Mucosa of rectum (tissue), 2 donors: ENCODE measurements around the gene PIP5K1B.

Experiments
- H3K27ac ChIP-seq, 2 donors: one replicate each; pipeline ENCODE4 v1.7.0; 2013; ENCODE audit warnings: inconsistent platforms in 2 of 2, low read depth in 2 of 2, low read length in 2 of 2
- H3K27me3 ChIP-seq, 2 donors: one replicate each; pipeline ENCODE4 v1.7.0; 2013; ENCODE audit warnings: low read length in 2 of 2; ENCODE audit not compliant: control insufficient read depth in 2 of 2, insufficient read depth in 2 of 2
- H3K36me3 ChIP-seq, 2 donors: one replicate each; pipeline ENCODE4 v1.7.0; 2013; ENCODE audit warnings: low read length in 2 of 2; ENCODE audit not compliant: control insufficient read depth in 2 of 2, insufficient read depth in 2 of 2
- H3K4me1 ChIP-seq, 2 donors: one replicate each; pipeline ENCODE4 v1.7.0; 2013; ENCODE audit warnings: low read length in 2 of 2, mild to moderate bottlenecking in 1 of 2; ENCODE audit not compliant: control insufficient read depth in 2 of 2, insufficient read depth in 2 of 2
- H3K4me3 ChIP-seq, 2 donors: one replicate each; pipeline ENCODE4 v1.7.0; 2013; ENCODE audit warnings: low read length in 2 of 2
- H3K9ac ChIP-seq, 2 donors: one replicate each; pipeline ENCODE4 v1.7.0; 2013; ENCODE audit warnings: low read length in 2 of 2, low read depth in 1 of 2, mild to moderate bottlenecking in 1 of 2
- H3K9me3 ChIP-seq, 2 donors: one replicate each; pipeline ENCODE4 v1.7.0; 2013; ENCODE audit warnings: low read length in 2 of 2; ENCODE audit not compliant: control insufficient read depth in 2 of 2
- donor health status: healthy.
- donor health status: Normal muscosa, but diverticular disease.

PIP5K1B gene

GRCh38 chr9:68861436-68861835, 156.4 kb downstream of the PIP5K1B start:
- Histone ChIP-seq H3K27me3 (no peaks in the 10 kb centered on the region), H3K36me3 (peaks cover 3 to 9% of the 10 kb centered on the region in 2 donors), H3K27ac (no peak overlapping the region), H3K4me3 (no peak overlapping the region), H3K9ac (no peak overlapping the region), H3K9me3 (no peaks in the 10 kb centered on the region), H3K4me1 (no peaks in the 10 kb centered on the region)

- H3K36me3 ChIP-seq: peaks cover 3 to 9% of the 10 kb centered on the region in 2 donors
- H3K4me1 ChIP-seq: no peaks in the 10 kb centered on the region
- no peak overlapping the region for H3K4me3 ChIP-seq
- H3K9me3 ChIP-seq: no peaks in the 10 kb centered on the region
- H3K9ac ChIP-seq: no peak overlapping the region
- H3K27me3 ChIP-seq: no peaks in the 10 kb centered on the region
- H3K27ac ChIP-seq: no peak overlapping the region
Observed at GRCh38 chr9:68867066-68867465, 162.0 kb downstream of the PIP5K1B start.

- H3K27ac ChIP-seq: no peak overlapping the region
Observed at GRCh38 chr9:68869022-68869421, 164.0 kb downstream of the PIP5K1B start.

GRCh38 chr9:68870086-68870485, 165.0 kb downstream of the PIP5K1B start:
- Histone ChIP-seq H3K27me3 (no peaks in the 10 kb centered on the region), H3K36me3 (peaks cover 3 to 6% of the 10 kb centered on the region in 2 donors), H3K4me1 (no peaks in the 10 kb centered on the region), H3K27ac (no peak overlapping the region), H3K9me3 (no peaks in the 10 kb centered on the region), H3K4me3 (no peak overlapping the region), H3K9ac (no peak overlapping the region)

More at GRCh38 chr9:68869022-68869421, 164.0 kb downstream of the PIP5K1B start:
- Histone ChIP-seq H3K4me3 (no peak overlapping the region), H3K9me3 (no peaks in the 10 kb centered on the region), H3K27me3 (no peaks in the 10 kb centered on the region), H3K9ac (no peak overlapping the region), H3K36me3 (peaks cover 3 to 9% of the 10 kb centered on the region in 2 donors), H3K4me1 (no peaks in the 10 kb centered on the region)

GRCh38 chr9:68871236-68871635, 166.2 kb downstream of the PIP5K1B start:
- Histone ChIP-seq H3K9me3 (no peaks in the 10 kb centered on the region), H3K27ac (no peak overlapping the region), H3K9ac (no peak overlapping the region), H3K4me1 (no peaks in the 10 kb centered on the region), H3K27me3 (no peaks in the 10 kb centered on the region), H3K36me3 (no peaks in the 10 kb centered on the region), H3K4me3 (no peak overlapping the region)

GRCh38 chr9:68872026-68872501, 167.0 kb downstream of the PIP5K1B start:
- no peaks in the 10 kb centered on the region for H3K27me3 ChIP-seq
- no peak overlapping the region for H3K4me3 ChIP-seq
- H3K4me1 ChIP-seq: no peaks in the 10 kb centered on the region
- H3K36me3 ChIP-seq: no peaks in the 10 kb centered on the region
- H3K27ac ChIP-seq: no peak overlapping the region
- no peaks in the 10 kb centered on the region for H3K9me3 ChIP-seq
- no peak overlapping the region for H3K9ac ChIP-seq

- Histone ChIP-seq H3K9me3 (no peaks in the 10 kb centered on the region), H3K9ac (no peak overlapping the region), H3K36me3 (peaks cover 0 to 2% of the 10 kb centered on the region in 2 donors), H3K27me3 (no peaks in the 10 kb centered on the region), H3K27ac (no peak overlapping the region), H3K4me3 (no peak overlapping the region), H3K4me1 (no peaks in the 10 kb centered on the region)
Observed at GRCh38 chr9:68873179-68873578, 168.1 kb downstream of the PIP5K1B start.

- Histone ChIP-seq H3K9me3 (no peaks in the 10 kb centered on the region), H3K4me1 (no peaks in the 10 kb centered on the region), H3K27ac (no peak overlapping the region)
Observed at GRCh38 chr9:68876273-68876672, 171.2 kb downstream of the PIP5K1B start.

GRCh38 chr9:68876681-68877080, 171.6 kb downstream of the PIP5K1B start:
- Histone ChIP-seq H3K36me3 (peaks cover 3 to 13% of the 10 kb centered on the region in 2 donors), H3K9me3 (no peaks in the 10 kb centered on the region), H3K4me1 (no peaks in the 10 kb centered on the region), H3K27ac (no peak overlapping the region), H3K4me3 (no peak overlapping the region), H3K27me3 (no peaks in the 10 kb centered on the region), H3K9ac (no peak overlapping the region)

More at GRCh38 chr9:68876273-68876672, 171.2 kb downstream of the PIP5K1B start:
- no peak overlapping the region for H3K4me3 ChIP-seq
- H3K36me3 ChIP-seq: peaks cover under 1 to 10% of the 10 kb centered on the region in 2 donors
- no peak overlapping the region for H3K9ac ChIP-seq
- H3K27me3 ChIP-seq: no peaks in the 10 kb centered on the region

GRCh38 chr9:68877219-68877618, 172.2 kb downstream of the PIP5K1B start:
- Histone ChIP-seq H3K27me3 (no peaks in the 10 kb centered on the region), H3K4me1 (no peaks in the 10 kb centered on the region), H3K36me3 (peaks cover 3 to 13% of the 10 kb centered on the region in 2 donors), H3K9ac (no peak overlapping the region), H3K4me3 (no peak overlapping the region), H3K27ac (no peak overlapping the region), H3K9me3 (no peaks in the 10 kb centered on the region)

GRCh38 chr9:68878450-68878849, 173.4 kb downstream of the PIP5K1B start:
- Histone ChIP-seq H3K36me3 (peaks cover 3 to 13% of the 10 kb centered on the region in 2 donors), H3K9me3 (no peaks in the 10 kb centered on the region), H3K9ac (no peak overlapping the region), H3K27me3 (no peaks in the 10 kb centered on the region), H3K27ac (no peak overlapping the region), H3K4me1 (no peaks in the 10 kb centered on the region), H3K4me3 (no peak overlapping the region)
